Neural cell (in vitro differentiated cells): Measurements from ENCODE around the gene CAMK2B. TPM values are rescaled to one million over a fixed set of nuclear protein-coding genes. Genes with fewer than 3 reads are reported as not detected.

Source experiments
- H2AFZ ChIP-seq: fragments of 200-600, 300-800 bp; sonication (generic), shearing (Covaris generic); 2 replicates; pipeline ENCODE4 v1.6.0; 2014; ENCODE audit warnings: low read depth, mild to moderate bottlenecking, antibody characterized with exemption, low read length, moderate library complexity
- H3F3A ChIP-seq: fragments of 200-600 bp; shearing (Covaris generic); 2 replicates; pipeline ENCODE4 v1.6.1; 2016; ENCODE audit warnings: mild to moderate bottlenecking, moderate library complexity, mixed read lengths, antibody characterized with exemption, low read length; ENCODE audit not compliant: insufficient read depth, poor library complexity, severe bottlenecking
- H3K27ac ChIP-seq: fragments of 200-600, 300-800 bp; sonication (generic), shearing (Covaris generic); 2 replicates; pipeline ENCODE4 v1.5.1; 2014; ENCODE audit warnings: mild to moderate bottlenecking, low read length, moderate library complexity
- H3K27me3 ChIP-seq: fragments of 300-800, 200-600 bp; sonication (generic), shearing (Covaris generic); 2 replicates; pipeline ENCODE4 v1.6.0; 2014; ENCODE audit warnings: mild to moderate bottlenecking, low read depth, low read length, moderate library complexity; ENCODE audit not compliant: insufficient read depth
- H3K36me3 ChIP-seq: fragments of 300-800, 200-600 bp; sonication (generic), shearing (Covaris generic); 2 replicates; pipeline ENCODE4 v1.5.1; 2014; ENCODE audit warnings: mild to moderate bottlenecking, antibody characterized with exemption, low read length, moderate library complexity; ENCODE audit not compliant: insufficient read depth
- H3K4me2 ChIP-seq: fragments of 300-800, 200-600 bp; sonication (generic), shearing (Covaris generic); 2 replicates; pipeline ENCODE4 v1.6.0; 2014; ENCODE audit warnings: mild to moderate bottlenecking, low read length
- H3K4me3 ChIP-seq: fragments of 300-800, 200-600 bp; sonication (generic), shearing (Covaris generic); 2 replicates; pipeline ENCODE4 v1.5.1; 2014; ENCODE audit warnings: mild to moderate bottlenecking, low read length, moderate library complexity
- H3K79me2 ChIP-seq: fragments of 200-600 bp; shearing (Covaris generic); replicated peaks from 2 replicates; pipeline ENCODE4 v1.6.0; 2014; ENCODE audit warnings: mild to moderate bottlenecking, low read length, moderate library complexity; ENCODE audit not compliant: insufficient read depth
- H3K9ac ChIP-seq: fragments of 300-800, 200-600 bp; sonication (generic), shearing (Covaris generic); 2 replicates; pipeline ENCODE4 v1.6.1; 2016; ENCODE audit warnings: mild to moderate bottlenecking, low read length, mixed read lengths
- H3K9me2 ChIP-seq: fragments of 200-600 bp; shearing (Covaris generic); 2 replicates; pipeline ENCODE4 v1.6.1; 2016; ENCODE audit warnings: mild to moderate bottlenecking, low read length, mixed read lengths; ENCODE audit not compliant: insufficient read depth
- H3K9me3 ChIP-seq: fragments of 200-600, 300-800 bp; sonication (generic), shearing (Covaris generic); 2 replicates; pipeline ENCODE4 v1.6.1; 2016; ENCODE audit warnings: mild to moderate bottlenecking, mixed run types, low read length, moderate library complexity, mixed read lengths
- H4K20me1 ChIP-seq: fragments of 200-600 bp; shearing (Covaris generic); 2 replicates; pipeline ENCODE4 v1.6.1; 2016; ENCODE audit warnings: mild to moderate bottlenecking, mixed run types; ENCODE audit not compliant: insufficient read depth
- CTCF ChIP-seq: fragments of 450-650 bp; IDR thresholded peaks from 2 replicates; pipeline ENCODE4 v1.5.1; 2014; ENCODE audit warnings: antibody characterized with exemption, mild to moderate bottlenecking, moderate library complexity; ENCODE audit not compliant: poor library complexity, severe bottlenecking
- EP300 ChIP-seq: fragments of 450-650 bp; conservative IDR thresholded peaks from 2 replicates; pipeline ENCODE4 v1.6.1; 2014; ENCODE audit warnings: antibody characterized with exemption, mild to moderate bottlenecking, moderate library complexity; ENCODE audit not compliant: poor library complexity, severe bottlenecking
- EZH2 ChIP-seq: fragments of 200-600, 300-800 bp; shearing (Covaris generic), sonication (generic); IDR thresholded peaks from 2 replicates; pipeline ENCODE4 v1.6.1; 2014; ENCODE audit warnings: antibody characterized with exemption, low read length, borderline replicate concordance, mild to moderate bottlenecking; ENCODE audit not compliant: insufficient read depth, poor library complexity, severe bottlenecking
- MXI1 ChIP-seq: fragments of 450-650 bp; conservative IDR thresholded peaks from 2 replicates; pipeline ENCODE4 v1.6.1; 2014; ENCODE audit warnings: antibody characterized with exemption, mild to moderate bottlenecking; ENCODE audit not compliant: poor library complexity, severe bottlenecking
- POLR2AphosphoS5 ChIP-seq: IDR thresholded peaks from 2 replicates; pipeline ENCODE4 v1.6.1; 2012
- RAD21 ChIP-seq: fragments of 450-650 bp; conservative IDR thresholded peaks from 2 replicates; pipeline ENCODE4 v1.6.1; 2014; ENCODE audit warnings: antibody characterized with exemption, mild to moderate bottlenecking, moderate library complexity
- REST ChIP-seq: IDR thresholded peaks from 2 replicates; pipeline ENCODE4 v1.6.1; 2012; ENCODE audit warnings: borderline replicate concordance
- SMC3 ChIP-seq: fragments of 450-650 bp; conservative IDR thresholded peaks from 2 replicates; pipeline ENCODE4 v1.6.1; 2014; ENCODE audit warnings: antibody characterized with exemption, mild to moderate bottlenecking, moderate library complexity; ENCODE audit not compliant: poor library complexity
- TAF1 ChIP-seq: IDR thresholded peaks from 2 replicates; pipeline ENCODE4 v1.6.1; 2012; ENCODE audit warnings: low read depth
- polyA plus RNA-seq: library from polyadenylated mRNA; depleted of rRNA; stranded (reverse); fragments of >200 nt; gene quantifications from 2 replicates; pipeline ENCODE4 v1.2.3, GENCODE V29; 2014

Gene CAMK2B
- polyA plus RNA-seq, 1 donor from 2014 or later, result 67.3 TPM

- Histone ChIP-seq H3K9me2 (no peaks in the 10 kb centered on the region), H3K9ac (no peak overlapping the region), H3K9me3 (no peaks in the 10 kb centered on the region), H3F3A (no peaks in the 10 kb centered on the region), H4K20me1 (no peaks in the 10 kb centered on the region), H3K79me2 (no peaks in the 10 kb centered on the region), H2AFZ (no peak overlapping the region), H3K27me3 (no peaks in the 10 kb centered on the region), H3K4me3 (no peak overlapping the region), H3K27ac (no peak overlapping the region), H3K36me3 (no peaks in the 10 kb centered on the region), H3K4me2 (no peak overlapping the region)
- TF ChIP-seq EZH2 (no peak), SMC3 (no peak), RAD21 (no peak), MXI1 (no peak), TAF1 (no peak), REST (no peak), EP300 (no peak), POLR2AphosphoS5 (no peak), CTCF (no peak)
Observed at GRCh38 chr7:44238116-44238695, 87.2 kb downstream of the CAMK2B start.

GRCh38 chr7:44237696-44238095 lies 87.7 kb downstream of the CAMK2B start:
- Histone ChIP-seq H3K9ac (no peak overlapping the region), H3F3A (no peaks in the 10 kb centered on the region), H2AFZ (no peak overlapping the region), H3K79me2 (no peaks in the 10 kb centered on the region), H4K20me1 (no peaks in the 10 kb centered on the region), H3K9me3 (no peaks in the 10 kb centered on the region), H3K9me2 (no peaks in the 10 kb centered on the region), H3K36me3 (no peaks in the 10 kb centered on the region), H3K4me2 (no peak overlapping the region), H3K27me3 (no peaks in the 10 kb centered on the region), H3K27ac (no peak overlapping the region), H3K4me3 (no peak overlapping the region)
- TF ChIP-seq REST, result no peak
- no peak for TF ChIP-seq POLR2AphosphoS5
- TF ChIP-seq TAF1, result no peak
- TF ChIP-seq EZH2, result no peak
- no peak for TF ChIP-seq RAD21
- TF ChIP-seq CTCF, result no peak
- no peak for TF ChIP-seq MXI1
- no peak for TF ChIP-seq SMC3
- no peak for TF ChIP-seq EP300
